Naive thymus-derived CD8-positive, alpha-beta T cell (primary cell): Measurements from ENCODE around the gene ATXN7L1. TPM values are rescaled to one million over a fixed set of nuclear protein-coding genes. Genes with fewer than 3 reads are reported as not detected.
A peak's percentile ranks its signal among the peaks of the same experiment; 100 is the strongest.

Source experiments
- ATAC-seq, 2 donors: fragments of 150-1000 bp; cut with Tn5 transposase in 1 of 2; sonication (Bioruptor Pico), chemical (Tn5 transposase) in 1 of 2; 1 replicate in 1 of 2; 2 replicates in 1 of 2; pipeline ENCODE4 v1.10.0; 2021; ENCODE audit warnings: mild to moderate bottlenecking in 2 of 2, moderate library complexity in 2 of 2
- POLR2A ChIA-PET: fragments of 350-600 bp; sonication (Branson Sonifier 250); formaldehyde crosslinking; loops from one replicate; lab custom pipeline; 2021; ENCODE audit warnings: antibody characterized with exemption; lab: Charles Lee
- DNase-seq, 10 donors: peaks; one replicate each; pipeline versions ENCODE4 v3.0.0 to v3.0.0-alpha.2; 2020 to 2022
- H3K27ac Mint-ChIP-seq, 10 donors: one replicate each; pipeline ENCODE4 v1.8.0; 2020 to 2022; ENCODE audit warnings: mild to moderate bottlenecking in 10 of 10, mixed read lengths in 10 of 10, moderate library complexity in 4 of 10, inconsistent platforms in 1 of 10
- H3K27me3 Mint-ChIP-seq, 5 donors: one replicate each; pipeline ENCODE4 v1.8.0; 2021 to 2022; ENCODE audit warnings: mixed read lengths in 5 of 5
- H3K36me3 Mint-ChIP-seq, 3 donors: one replicate each; pipeline ENCODE4 v1.8.0; 2020 to 2022; ENCODE audit warnings: mixed read lengths in 3 of 3, mild to moderate bottlenecking in 2 of 3, inconsistent platforms in 1 of 3
- H3K4me1 Mint-ChIP-seq, 4 donors: one replicate each; pipeline ENCODE4 v1.8.0; 2021 to 2022; ENCODE audit warnings: mixed read lengths in 4 of 4
- H3K4me3 Mint-ChIP-seq, 10 donors: one replicate each; pipeline ENCODE4 v1.8.0; 2020 to 2022; ENCODE audit warnings: mild to moderate bottlenecking in 10 of 10, mixed read lengths in 10 of 10, moderate library complexity in 6 of 10, inconsistent platforms in 1 of 10
- H3K9me3 Mint-ChIP-seq, 9 donors: one replicate each; pipeline ENCODE4 v1.8.0; 2020 to 2022; ENCODE audit warnings: mixed read lengths in 9 of 9, mild to moderate bottlenecking in 3 of 9, inconsistent platforms in 1 of 9, moderate library complexity in 1 of 9
- polyA plus RNA-seq, 3 donors: library from polyadenylated mRNA; unstranded; fragments of 300-500 nt; fragmentation: Illumina TruSeq; gene quantifications; one replicate each; pipeline ENCODE4 v1.2.3, GENCODE V29; 2021
- total RNA-seq, 8 experiments: library from RNA in 2 of 8; stranded (reverse) in 2 of 8; gene quantifications; one replicate each; pipeline ENCODE4 v1.2.3 and lab custom pipeline; 2021 to 2026

The ATXN7L1 gene
- total and polyA plus RNA-seq, 5 experiments from 2014 or later, result 6.7 to 35.1 (median 12.7) TPM

DNA sequence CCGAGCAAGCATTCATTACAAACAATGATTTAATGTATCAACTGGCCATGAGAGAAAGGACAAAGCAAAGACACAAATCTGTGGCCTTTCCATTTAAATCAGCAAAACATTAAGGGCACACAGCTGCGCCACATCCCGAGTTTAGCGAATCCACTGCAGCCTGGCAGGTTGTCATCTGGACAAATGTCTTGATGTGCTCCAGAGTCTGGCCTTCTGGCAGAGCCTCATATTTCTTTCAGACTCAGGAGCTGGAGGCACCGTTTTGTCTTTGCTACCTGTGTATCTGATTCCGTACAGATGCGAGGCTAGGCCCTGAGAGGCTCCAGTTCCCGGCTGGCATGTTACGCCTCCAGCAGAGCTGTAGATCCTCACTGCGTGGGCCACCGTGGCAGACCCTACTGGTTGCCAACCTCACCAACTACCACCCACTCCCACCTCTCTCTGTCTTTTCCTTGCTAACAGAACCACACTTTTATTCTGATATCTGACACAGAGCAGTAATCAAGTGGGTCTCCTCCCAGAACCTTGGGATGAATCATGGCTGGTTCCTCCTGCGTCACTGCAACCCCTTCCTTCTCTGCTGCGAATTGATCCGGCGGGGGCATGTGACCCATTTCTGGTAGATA lies 254.2 kb downstream of the ATXN7L1 start:
- POLR2A ChIA-PET, result no interaction called here
- Mint-ChIP-seq H3K4me3 (no peak overlapping the region), H3K4me1 (peaks cover 0 to 3% (median 0%) of the 10 kb centered on the region in 4 donors), H3K27ac (no peak overlapping the region), H3K36me3 (peaks cover 16 to 89% (median 49%) of the 10 kb centered on the region in 3 donors), H3K9me3 (peaks cover 0 to 17% (median 4%) of the 10 kb centered on the region in 9 donors), H3K27me3 (no peaks in the 10 kb centered on the region)
- DNase-seq, result no peak
- ATAC-seq, result no peak

DNA sequence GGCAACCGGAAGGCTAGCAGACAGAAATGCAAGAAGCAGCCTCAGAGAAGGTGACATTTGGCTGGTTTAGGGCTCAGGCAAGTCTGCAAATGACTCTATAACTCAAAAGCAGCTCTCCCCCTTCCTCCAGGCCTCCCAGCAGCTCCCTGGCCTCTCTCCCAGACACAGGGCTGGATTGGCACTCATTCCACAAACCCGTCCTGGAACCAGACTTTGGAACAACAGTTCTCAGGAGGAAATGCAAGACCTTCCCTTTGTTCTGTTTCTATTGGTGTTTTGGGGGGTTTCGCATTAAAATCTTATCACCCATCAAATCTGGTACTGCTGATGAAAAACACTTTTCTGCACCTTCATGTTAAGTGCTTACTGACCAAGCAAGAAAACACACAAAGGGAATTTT lies 254.8 kb downstream of the ATXN7L1 start:
- no peak overlapping the region for H3K4me3 Mint-ChIP-seq
- no peak overlapping the region for H3K27ac Mint-ChIP-seq
- DNase-seq (no peak), ATAC-seq (no peak)
- POLR2A ChIA-PET, result no interaction called here
- peaks cover 11 to 86% (median 46%) of the 10 kb centered on the region in 3 donors for H3K36me3 Mint-ChIP-seq
- H3K4me1 Mint-ChIP-seq, result peaks cover 0 to 3% (median 0%) of the 10 kb centered on the region in 4 donors
- no peaks in the 10 kb centered on the region for H3K27me3 Mint-ChIP-seq
- H3K9me3 Mint-ChIP-seq, result peaks cover 0 to 12% (median 1%) of the 10 kb centered on the region in 9 donors

DNA sequence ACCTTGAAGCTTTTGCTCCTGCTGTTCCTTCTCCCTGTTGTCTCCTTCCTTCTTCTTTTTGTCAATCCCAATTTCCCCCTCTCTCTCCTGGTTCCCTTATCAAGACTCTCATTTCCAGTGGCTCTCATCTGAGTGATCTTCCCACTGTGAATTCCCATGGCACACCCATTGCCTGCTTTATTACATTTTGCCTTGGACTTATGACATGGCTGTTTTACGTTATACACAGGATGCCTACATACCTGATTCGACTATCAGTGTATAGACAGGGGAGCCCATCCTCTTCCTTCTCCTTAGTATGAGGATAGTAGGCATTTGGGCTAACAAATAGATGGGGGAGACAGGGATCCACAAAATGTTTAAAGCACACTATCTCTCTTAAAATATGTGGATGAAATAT lies 255.2 kb downstream of the ATXN7L1 start:
- ATAC-seq (no peak), DNase-seq (no peak)
- H3K27me3 Mint-ChIP-seq, result no peaks in the 10 kb centered on the region
- POLR2A ChIA-PET, result no interaction called here
- peaks cover 7 to 86% (median 43%) of the 10 kb centered on the region in 3 donors for H3K36me3 Mint-ChIP-seq
- no peak overlapping the region for H3K4me3 Mint-ChIP-seq
- peaks cover 0 to 3% (median 0%) of the 10 kb centered on the region in 4 donors for H3K4me1 Mint-ChIP-seq
- peaks cover 0 to 8% (median 0%) of the 10 kb centered on the region in 9 donors for H3K9me3 Mint-ChIP-seq
- peak overlapping the region in 1 of 10 donors; percentile 0 for H3K27ac Mint-ChIP-seq

DNA sequence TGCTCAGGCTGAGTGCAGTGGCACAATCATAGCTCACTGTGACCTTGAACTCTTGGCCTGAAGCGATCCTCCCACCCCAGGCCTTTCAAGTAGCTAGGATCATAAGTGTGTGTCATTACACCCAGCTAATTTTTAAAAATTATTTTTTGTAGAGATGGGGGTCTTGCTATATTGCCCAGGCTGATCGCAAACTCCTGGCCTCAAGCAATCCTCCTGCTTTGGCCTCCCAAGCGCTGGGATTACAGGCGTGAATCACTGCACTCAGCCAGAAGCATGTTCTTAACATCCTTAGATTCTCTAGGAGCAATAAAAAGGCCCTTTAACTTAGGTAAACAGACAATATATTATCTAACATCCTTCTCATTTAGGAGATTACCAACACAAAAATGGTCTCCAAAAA lies 256.8 kb downstream of the ATXN7L1 start:
- Mint-ChIP-seq H3K27me3 (no peaks in the 10 kb centered on the region), H3K27ac (no peak overlapping the region), H3K4me1 (peaks cover 0 to 3% (median 0%) of the 10 kb centered on the region in 4 donors), H3K36me3 (peaks cover 4 to 85% (median 46%) of the 10 kb centered on the region in 3 donors), H3K9me3 (peaks cover 0 to 2% (median 0%) of the 10 kb centered on the region in 9 donors), H3K4me3 (no peak overlapping the region)
- POLR2A ChIA-PET, result no interaction called here
- ATAC-seq, result no peak
- DNase-seq, result no peak

DNA sequence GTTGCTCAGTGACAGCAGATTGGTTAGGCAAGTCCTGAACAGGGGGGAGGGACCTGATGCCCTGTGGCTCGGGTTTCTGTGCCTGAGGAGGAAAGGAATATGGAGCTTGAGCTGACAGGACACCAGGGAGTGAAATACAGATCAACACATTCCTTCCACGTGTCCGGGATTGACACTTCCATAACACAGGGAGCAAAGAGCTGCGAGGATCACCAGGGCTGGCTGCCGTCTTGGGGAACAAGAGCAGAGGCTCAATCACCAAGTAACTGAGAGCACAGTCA lies 258.4 kb downstream of the ATXN7L1 start:
- peaks cover 0 to 3% (median 0%) of the 10 kb centered on the region in 4 donors for H3K4me1 Mint-ChIP-seq
- no peaks in the 10 kb centered on the region for H3K27me3 Mint-ChIP-seq
- H3K36me3 Mint-ChIP-seq, result peaks cover 7 to 82% (median 42%) of the 10 kb centered on the region in 3 donors
- no peak overlapping the region for H3K4me3 Mint-ChIP-seq
- ATAC-seq (no peak), DNase-seq (no peak)
- no peak overlapping the region for H3K27ac Mint-ChIP-seq
- POLR2A ChIA-PET, result interaction anchor here (1.3 kb wide), 1 partner anchor 74 kb away, joined by 3 read pairs; no protein-coding TSS in a partner anchor
- H3K9me3 Mint-ChIP-seq, result peaks cover 0 to 2% (median 0%) of the 10 kb centered on the region in 9 donors

DNA sequence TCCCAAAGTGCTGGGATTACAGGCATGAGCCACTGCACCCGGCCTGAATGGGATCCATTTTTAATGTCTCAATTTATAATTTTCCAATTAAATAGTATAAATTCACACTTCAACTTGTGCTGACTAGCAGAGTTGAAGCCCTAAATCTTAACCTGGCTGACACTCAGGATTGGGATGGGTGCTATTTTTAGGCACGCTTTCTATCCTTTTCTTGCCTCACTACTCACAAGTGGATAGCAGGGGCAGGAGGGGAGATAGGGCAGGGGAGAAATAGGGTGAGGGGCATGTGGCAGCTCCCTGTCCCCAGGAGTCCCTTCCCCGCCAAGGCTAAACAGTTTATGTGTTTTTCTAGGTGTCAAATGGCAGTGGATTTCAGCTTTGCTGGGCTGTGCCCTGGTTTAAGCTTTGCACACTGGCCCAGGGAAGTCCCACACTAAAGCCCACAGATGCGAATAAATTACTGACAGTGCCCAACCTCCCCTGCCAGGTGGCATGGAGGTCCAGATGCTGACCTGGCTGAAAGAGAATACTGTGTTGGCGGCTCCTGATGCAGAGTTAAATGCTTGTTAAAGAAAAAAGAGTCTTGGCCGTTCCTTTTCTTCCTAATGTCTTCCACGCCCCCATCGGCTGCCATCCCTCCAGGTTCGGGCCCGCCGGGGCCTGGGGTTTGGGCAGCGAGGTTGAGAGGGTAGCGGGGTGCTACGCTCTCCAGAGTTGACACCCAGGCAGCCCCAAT lies 259.0 kb downstream of the ATXN7L1 start:
- Mint-ChIP-seq H3K27ac (no peak overlapping the region), H3K36me3 (peaks cover 7 to 77% (median 41%) of the 10 kb centered on the region in 3 donors)
- POLR2A ChIA-PET, result interaction anchor here (1.3 kb wide), 1 partner anchor 75 kb away, joined by 3 read pairs; no protein-coding TSS in a partner anchor

DNA sequence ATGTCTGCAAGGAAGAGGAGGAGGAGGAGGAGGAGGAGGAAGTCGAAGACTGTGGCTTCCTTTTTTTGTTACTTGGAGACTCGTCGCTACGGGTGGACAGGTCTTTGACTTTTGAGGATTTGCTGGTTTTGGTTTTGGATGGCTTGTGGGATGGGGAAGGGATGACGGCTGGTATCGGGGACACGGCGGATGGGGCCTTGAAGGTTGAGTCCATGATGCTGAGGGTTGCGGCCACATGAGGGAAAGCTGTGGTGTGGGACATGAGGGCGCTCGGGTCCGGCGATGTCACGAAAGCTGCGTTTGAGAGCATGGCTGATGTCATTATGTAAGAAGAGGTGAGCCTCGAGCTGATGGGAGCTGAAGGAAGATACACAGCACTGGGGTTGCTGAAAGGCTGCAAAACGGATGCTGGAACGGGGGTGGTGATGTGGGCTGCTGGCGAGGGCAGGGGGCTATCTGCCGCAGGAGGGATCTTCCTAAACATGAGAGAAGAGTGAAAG lies 262.0 kb downstream of the ATXN7L1 start:
- POLR2A ChIA-PET, result no interaction called here
- peak overlapping the region in 1 of 10 donors; percentile 14 for H3K27ac Mint-ChIP-seq
- ATAC-seq (no peak), DNase-seq (no peak)
- no peak overlapping the region for H3K4me3 Mint-ChIP-seq
- no peaks in the 10 kb centered on the region for H3K27me3 Mint-ChIP-seq
- H3K4me1 Mint-ChIP-seq, result no peaks in the 10 kb centered on the region
- no peaks in the 10 kb centered on the region for H3K9me3 Mint-ChIP-seq
- peaks cover 7 to 47% (median 28%) of the 10 kb centered on the region in 3 donors for H3K36me3 Mint-ChIP-seq

More for the DNA sequence above, 259.0 kb downstream of the ATXN7L1 start:
- Mint-ChIP-seq H3K27me3 (no peaks in the 10 kb centered on the region), H3K4me1 (peaks cover 0 to 3% (median 0%) of the 10 kb centered on the region in 4 donors), H3K4me3 (no peak overlapping the region), H3K9me3 (no peaks in the 10 kb centered on the region)
- DNase-seq, result no peak
- ATAC-seq, result no peak

DNA sequence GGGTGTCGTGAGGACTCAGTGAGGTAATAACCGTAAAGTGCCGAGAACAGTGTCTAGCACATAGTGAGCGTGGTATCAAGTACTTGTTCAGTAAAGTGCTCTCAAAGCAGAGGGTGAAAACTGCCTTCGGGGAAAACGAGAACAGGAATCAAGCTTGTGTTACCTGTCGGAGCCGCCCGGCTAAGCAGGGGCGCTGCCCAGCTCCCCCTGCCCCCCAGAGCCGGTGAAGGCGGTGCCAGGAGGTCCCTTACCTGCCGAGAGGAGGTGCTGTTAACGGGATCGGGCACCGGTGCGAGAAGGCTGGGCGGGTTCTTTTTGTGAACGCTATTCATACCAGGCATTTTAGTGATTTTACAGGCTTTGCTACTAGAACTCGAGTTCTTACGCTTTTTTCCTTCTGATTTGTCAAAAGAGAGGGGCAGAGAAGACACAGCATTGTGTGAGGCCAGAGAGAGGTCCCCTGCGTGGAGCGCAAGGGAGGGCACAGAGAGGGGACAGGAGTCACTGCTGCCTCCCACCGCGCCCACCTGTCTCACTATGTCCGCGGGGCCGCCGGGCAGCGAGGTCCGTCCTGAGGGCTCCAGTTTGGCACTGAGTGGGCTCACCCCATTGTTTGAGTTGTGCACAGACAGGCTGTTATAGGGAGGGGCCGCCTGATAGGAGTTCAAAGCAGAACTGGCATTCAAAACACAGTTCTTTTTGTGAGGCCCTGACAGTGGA lies 262.6 kb downstream of the ATXN7L1 start:
- no peaks in the 10 kb centered on the region for H3K27me3 Mint-ChIP-seq
- POLR2A ChIA-PET, result no interaction called here
- no peak for DNase-seq
- no peak for ATAC-seq
- H3K4me3 Mint-ChIP-seq, result no peak overlapping the region
- no peaks in the 10 kb centered on the region for H3K4me1 Mint-ChIP-seq
- no peak overlapping the region for H3K27ac Mint-ChIP-seq
- no peaks in the 10 kb centered on the region for H3K9me3 Mint-ChIP-seq
- peaks cover 7 to 43% (median 27%) of the 10 kb centered on the region in 3 donors for H3K36me3 Mint-ChIP-seq

DNA sequence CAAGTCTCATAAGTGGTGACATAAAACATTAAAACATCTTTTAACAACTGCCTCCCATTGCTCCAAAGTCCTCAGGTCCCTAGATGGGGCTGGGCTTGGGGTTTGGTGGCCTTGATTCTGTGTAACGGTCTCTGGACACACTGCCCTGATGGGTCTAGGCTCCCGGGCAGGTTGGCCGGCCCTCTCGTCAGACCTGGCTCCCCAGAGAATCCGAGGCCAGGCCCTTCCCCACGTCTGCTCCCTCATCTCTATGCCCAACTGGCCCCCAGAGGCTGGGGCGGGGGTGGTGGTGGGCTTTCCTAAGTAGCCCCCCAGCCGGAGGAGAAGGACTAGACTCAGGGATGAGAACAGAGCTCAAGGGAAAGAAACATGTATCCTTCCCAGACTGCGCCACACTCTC lies 263.6 kb downstream of the ATXN7L1 start:
- Mint-ChIP-seq H3K36me3 (peaks cover 7 to 35% (median 24%) of the 10 kb centered on the region in 3 donors), H3K4me1 (no peaks in the 10 kb centered on the region), H3K27ac (peak overlapping the region in 1 of 10 donors; percentile 43), H3K9me3 (no peaks in the 10 kb centered on the region), H3K4me3 (no peak overlapping the region), H3K27me3 (no peaks in the 10 kb centered on the region)
- ATAC-seq, result no peak
- POLR2A ChIA-PET, result no interaction called here
- DNase-seq, result no peak

DNA sequence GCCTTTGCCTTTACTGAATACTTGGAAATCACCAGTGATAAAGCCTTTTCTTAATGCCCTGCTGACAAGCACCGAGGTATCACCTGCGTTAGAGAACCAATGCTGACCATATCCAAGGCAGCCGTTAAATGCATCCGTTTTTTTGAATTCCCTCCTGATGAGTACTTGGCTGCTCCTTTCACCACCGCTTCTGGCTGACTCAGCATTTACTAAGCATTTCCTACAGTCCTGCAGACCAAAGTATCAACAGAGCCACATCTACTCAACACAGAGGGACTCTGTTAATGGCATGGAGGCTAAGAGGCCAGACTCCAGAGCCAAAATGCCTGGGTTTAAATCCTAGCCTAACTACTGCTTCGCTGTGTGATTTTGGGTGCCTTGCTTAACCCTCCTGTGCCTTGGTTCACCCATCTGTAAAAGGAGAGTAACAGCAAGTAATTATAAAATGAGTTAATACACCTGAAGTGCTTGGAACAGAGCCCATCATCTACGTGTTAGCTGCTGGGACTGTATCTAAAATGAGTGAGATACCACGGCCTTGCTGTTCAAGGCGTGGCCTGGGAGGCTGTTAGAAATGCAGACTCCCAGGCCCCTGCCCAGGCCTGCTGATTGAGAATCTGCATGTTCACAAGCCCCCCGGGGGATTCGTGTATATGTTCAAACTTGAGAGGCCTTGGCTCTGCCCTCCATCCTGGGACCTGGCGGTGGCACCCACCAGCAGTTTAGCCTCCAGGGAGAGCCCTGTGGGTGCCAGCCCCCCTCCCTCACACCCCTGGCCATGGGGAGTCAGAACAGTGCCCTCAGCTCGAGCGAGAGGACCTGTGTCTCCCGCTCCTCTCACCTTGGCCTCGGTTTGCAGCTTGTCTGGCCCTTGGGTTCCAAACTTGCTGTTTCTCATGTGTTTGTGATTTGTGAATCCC lies 264.3 kb downstream of the ATXN7L1 start:
- H3K27me3 Mint-ChIP-seq, result no peaks in the 10 kb centered on the region
- no peak overlapping the region for H3K4me3 Mint-ChIP-seq
- peaks cover 7 to 39% (median 21%) of the 10 kb centered on the region in 3 donors for H3K36me3 Mint-ChIP-seq
- no peaks in the 10 kb centered on the region for H3K4me1 Mint-ChIP-seq
- DNase-seq, result no peak
- ATAC-seq, result no peak
- no peaks in the 10 kb centered on the region for H3K9me3 Mint-ChIP-seq
- H3K27ac Mint-ChIP-seq, result peak overlapping the region in 1 of 10 donors; percentile 43
- POLR2A ChIA-PET, result no interaction called here

DNA sequence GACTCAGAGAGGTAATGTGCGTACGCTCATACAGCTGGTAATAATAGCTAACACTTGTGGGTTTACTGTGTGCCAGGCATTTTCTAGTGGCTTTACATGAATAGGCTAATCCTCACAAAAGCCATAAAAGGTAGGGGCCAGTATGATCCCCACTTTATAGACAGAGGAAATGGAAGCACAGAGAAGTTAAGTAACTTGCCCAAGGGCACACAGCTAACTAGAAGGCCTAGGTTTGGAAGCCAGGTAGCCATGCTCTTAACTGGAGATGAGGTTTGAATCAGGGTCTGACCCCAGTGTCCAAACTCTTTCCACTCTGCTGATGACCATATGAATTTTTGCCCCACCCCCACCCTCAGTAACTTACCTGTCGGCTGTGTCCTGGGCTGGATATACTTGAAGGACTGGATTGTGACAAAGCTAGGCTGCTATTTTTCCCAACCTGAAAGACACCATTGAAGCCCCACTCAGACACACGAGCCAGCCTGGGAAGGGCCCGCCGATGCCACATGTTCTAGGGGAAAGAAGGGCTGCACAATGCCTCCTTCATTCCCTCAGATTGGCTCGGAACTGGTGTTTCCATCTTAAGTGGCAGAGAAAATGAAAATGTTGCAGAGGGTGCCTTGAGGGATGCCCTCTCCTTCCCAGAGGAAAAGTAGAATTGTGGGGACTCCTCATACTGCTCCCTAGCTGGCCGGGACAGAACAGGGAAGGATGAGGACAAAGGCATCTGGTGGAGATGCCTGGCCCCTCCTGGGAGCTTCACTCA lies 266.1 kb downstream of the ATXN7L1 start:
- Mint-ChIP-seq H3K36me3 (peaks cover 7 to 28% (median 14%) of the 10 kb centered on the region in 3 donors), H3K4me1 (no peaks in the 10 kb centered on the region), H3K4me3 (no peak overlapping the region), H3K27me3 (no peaks in the 10 kb centered on the region), H3K9me3 (no peaks in the 10 kb centered on the region), H3K27ac (no peak overlapping the region)
- no peak for DNase-seq
- ATAC-seq, result no peak
- POLR2A ChIA-PET, result no interaction called here
